Thoracic aorta (tissue), 2 donors: Measurements from ENCODE around the gene TIGD1. TPM values are rescaled to one million over a fixed set of nuclear protein-coding genes. Genes with fewer than 3 reads are reported as not detected.

ENCODE experiments used
- ATAC-seq: fragments of 150-250 bp; one replicate; pipeline ENCODE4 v1.8.0; 2017; ENCODE audit warnings: low read depth; ENCODE audit not compliant: insufficient number of reproducible peaks, low FRiP score
- DNase-seq: peaks from one replicate; pipeline ENCODE4 v3.0.0-alpha.2; 2020; ENCODE audit warnings: low spot score
- H3K27ac ChIP-seq, 2 donors: fragments of 200-600 bp; sonication (generic); 1 replicate in 1 of 2; 2 replicates in 1 of 2; pipeline ENCODE4 v1.5.1; 2016; ENCODE audit warnings: mild to moderate bottlenecking in 2 of 2, moderate library complexity in 2 of 2
- H3K27me3 ChIP-seq: fragments of 200-600 bp; sonication (generic); replicated peaks from 2 replicates; pipeline ENCODE4 v1.6.0; 2016; ENCODE audit warnings: mild to moderate bottlenecking; ENCODE audit not compliant: insufficient read depth
- H3K36me3 ChIP-seq: fragments of 200-600 bp; sonication (generic); one replicate; pipeline ENCODE4 v1.5.1; 2016
- H3K4me1 ChIP-seq, 2 donors: fragments of 200-600 bp; sonication (generic); 1 replicate in 1 of 2; 2 replicates in 1 of 2; pipeline versions ENCODE4 v1.5.1 to v1.6.0; 2016; ENCODE audit warnings: low read depth in 2 of 2, mild to moderate bottlenecking in 1 of 2; ENCODE audit not compliant: control insufficient read depth in 1 of 2
- H3K4me3 ChIP-seq: fragments of 200-600 bp; sonication (generic); 2 replicates; pipeline ENCODE4 v1.5.1; 2016; ENCODE audit warnings: mild to moderate bottlenecking
- H3K9me3 ChIP-seq: fragments of 200-600 bp; sonication (generic); 2 replicates; pipeline ENCODE4 v1.5.1; 2016
- CTCF ChIP-seq: fragments of 200-600 bp; sonication (generic); IDR thresholded peaks from one replicate; pipeline ENCODE4 v1.5.1; 2019; ENCODE audit warnings: antibody characterized with exemption
- total RNA-seq, 2 donors: library from RNA; depleted of rRNA; stranded (reverse); fragments of >200 nt; gene quantifications; one replicate each; pipeline versions ENCODE4 v1.1.0 to v1.2.3, GENCODE V29; 2016

TIGD1 gene
- total RNA-seq, 2 donors from 2014 or later: 1.8 to 3.1 TPM

- Histone ChIP-seq H3K4me3 (no peak overlapping the region), H3K27me3 (no peaks in the 10 kb centered on the region), H3K27ac (peak overlapping the region in 1 of 2 donors; percentile 44), H3K9me3 (no peaks in the 10 kb centered on the region), H3K36me3 (no peaks in the 10 kb centered on the region), H3K4me1 (peaks cover 18 to 33% of the 10 kb centered on the region in 2 donors)
- DNase-seq: no peak
- TF ChIP-seq CTCF: no peak
- ATAC-seq: peak; percentile 78
Observed at GRCh38 chr2:232592772-232593395, 42.5 kb upstream of the TIGD1 start.

- no peak for TF ChIP-seq CTCF
- Histone ChIP-seq H3K4me3 (peak overlapping the region; percentile 41), H3K4me1 (peaks cover 18 to 33% of the 10 kb centered on the region in 2 donors), H3K27me3 (no peaks in the 10 kb centered on the region), H3K36me3 (peaks cover 3% of the 10 kb centered on the region), H3K27ac (peak overlapping the region; percentile 42 to 81), H3K9me3 (no peaks in the 10 kb centered on the region)
- peak; percentile 66 for ATAC-seq
- peak; percentile 25 for DNase-seq
Observed at GRCh38 chr2:232588680-232589585, 38.6 kb upstream of the TIGD1 start.

- no peak for TF ChIP-seq CTCF
- Histone ChIP-seq H3K27me3 (no peaks in the 10 kb centered on the region), H3K36me3 (peaks cover 11% of the 10 kb centered on the region), H3K4me3 (no peak overlapping the region), H3K27ac (peak overlapping the region; percentile 42 to 81), H3K4me1 (peaks cover 16 to 27% of the 10 kb centered on the region in 2 donors), H3K9me3 (no peaks in the 10 kb centered on the region)
- no peak for DNase-seq
- ATAC-seq: no peak
Observed at GRCh38 chr2:232588031-232588430, 37.7 kb upstream of the TIGD1 start.

- Histone ChIP-seq H3K9me3 (no peaks in the 10 kb centered on the region), H3K4me3 (no peak overlapping the region), H3K27me3 (no peaks in the 10 kb centered on the region), H3K36me3 (peaks cover 12% of the 10 kb centered on the region), H3K4me1 (peaks cover 12 to 21% of the 10 kb centered on the region in 2 donors), H3K27ac (peak overlapping the region in 1 of 2 donors; percentile 81)
- no peak for TF ChIP-seq CTCF
- DNase-seq (no peak), ATAC-seq (no peak)
Observed at GRCh38 chr2:232587512-232587911, 37.2 kb upstream of the TIGD1 start.

- DNase-seq: no peak
- peaks cover 12% of the 10 kb centered on the region for H3K36me3 ChIP-seq
- H3K27ac ChIP-seq: no peak overlapping the region
- H3K9me3 ChIP-seq: no peaks in the 10 kb centered on the region
- H3K4me1 ChIP-seq: peaks cover 10 to 18% of the 10 kb centered on the region in 2 donors
- no peaks in the 10 kb centered on the region for H3K27me3 ChIP-seq
- no peak for ATAC-seq
- no peak for TF ChIP-seq CTCF
- H3K4me3 ChIP-seq: no peak overlapping the region
Observed at GRCh38 chr2:232586943-232587505, 36.7 kb upstream of the TIGD1 start.
